ENCODE data around the gene RBM28. TPM values are rescaled to one million over a fixed set of nuclear protein-coding genes. Genes with fewer than 3 reads are reported as not detected.

The RBM28 gene
- polyA plus RNA-seq, 2 of the 4 experiments (the other 2 are of a cell fraction): 77.3 to 79.5 TPM

- CTCF ChIA-PET: interaction anchor here (0.6 to 13.5 kb wide), 32 partner anchors 9 to 1619 kb away, joined by 3 to 800 read pairs (median 5); partner anchors contain the start of gene PRRT4
- POLR2A ChIA-PET: interaction anchor here (0.9 to 1.3 kb wide), 2 partner anchors 41 to 62 kb away, joined by 3 to 13 read pairs; partner anchors contain the start of gene IMPDH1
- Histone ChIP-seq H3K9me3 (no peaks in the 10 kb centered on the region), H3K4me2 (no peak overlapping the region), H3K27ac (no peak overlapping the region), H3K4me1 (peaks cover 5% of the 10 kb centered on the region; the same call in 2 of the 3 replicates), H3K4me3 (no peak overlapping the region)
- 0% methylated on average over 2 of the region's 2 CpGs for WGBS (ENCODE audit: missing lambda C conversion rate)
- ATAC-seq: peak; percentile 66 to 77; a peak in 5 of 6 replicates
- TF ChIP-seq RAD21 (conservative IDR thresholded peaks at IDR 0.05 in 1 of 2, IDR thresholded peaks at IDR 0.05 in 1 of 2) (peak; percentile 87 to 94), CHD2 (IDR thresholded peaks at IDR 0.05; ENCODE audit: low read length, partially characterized antibody) (no peak), CTCF (IDR thresholded peaks at IDR 0.05) (peak; percentile 87), NR3C1 (IDR thresholded peaks at IDR 0.05) (no peak), BHLHE40 (IDR thresholded peaks at IDR 0.05; ENCODE audit: low read depth, low read length) (no peak), SMC3 (IDR thresholded peaks at IDR 0.05) (peak; percentile 65)
- no peak for FAIRE-seq
- peak; percentile 61 to 63 for DNase-seq (ENCODE audit: low read depth in 1 of 2, low spot score in 1 of 2)
Measured at GRCh38 chr7:128347647-128348097, 4.0 kb upstream of the RBM28 start.

GRCh38 chr7:128344431-128344774, 695 bp upstream of the RBM28 start:
- Histone ChIP-seq H3K4me1 (peaks cover 20% of the 10 kb centered on the region; the same call in 2 of the 3 replicates), H3K27ac (peak overlapping the region in 1 of 2 experiments; percentile 89; a peak in 3 of 6 replicates), H3K4me2 (peak overlapping the region; percentile 88), H3K4me3 (peak overlapping the region; percentile 94; the same call in 2 of the 3 replicates), H3K9me3 (no peaks in the 10 kb centered on the region)
- ChIA-PET CTCF (interaction anchor here (0.7 to 13.5 kb wide), 6 partner anchors 22 to 541 kb away, joined by 3 to 800 read pairs (median 8); no protein-coding TSS in a partner anchor), POLR2A (interaction anchor here (0.7 to 1.7 kb wide), 8 partner anchors 9 to 65 kb away, joined by 3 to 6 read pairs (median 3); partner anchors contain the start of gene IMPDH1)
- DNase-seq (ENCODE audit: low read depth in 1 of 2, low spot score in 1 of 2): no peak
- TF ChIP-seq HEYL (CRISPR knock-in tag; IDR thresholded peaks at IDR 0.05) (no peak), TFCP2L1 (CRISPR knock-in tag; IDR thresholded peaks at IDR 0.05) (no peak), EHMT2 (IDR thresholded peaks at IDR 0.05; ENCODE audit: low read depth) (no peak), CHD2 (IDR thresholded peaks at IDR 0.05; ENCODE audit: low read length, partially characterized antibody) (no peak), ATOH8 (CRISPR knock-in tag; IDR thresholded peaks at IDR 0.05; ENCODE audit: low read depth) (no peak), CTCF (IDR thresholded peaks at IDR 0.05) (no peak), EHF (CRISPR knock-in tag; IDR thresholded peaks at IDR 0.05) (no peak), ZFP36 (IDR thresholded peaks at IDR 0.05; ENCODE audit: borderline replicate concordance, partially characterized antibody) (no peak), RFX5 (IDR thresholded peaks at IDR 0.05) (no peak), PHF8 (IDR thresholded peaks at IDR 0.05; ENCODE audit: borderline replicate concordance, low read depth) (no peak)
- 74% methylated on average over 5 of the region's 5 CpGs for WGBS (ENCODE audit: missing lambda C conversion rate)
- no peak for ATAC-seq
- FAIRE-seq: no peak

GRCh38 chr7:128341733-128342132, 2.0 kb downstream of the RBM28 start:
- FAIRE-seq: no peak
- Histone ChIP-seq H3K4me2 (peak overlapping the region; percentile 99), H3K4me3 (no peak overlapping the region), H3K9me3 (no peaks in the 10 kb centered on the region), H3K4me1 (peaks cover 20% of the 10 kb centered on the region; the same call in 2 of the 3 replicates), H3K27ac (no peak overlapping the region)
- TF ChIP-seq EHMT2 (IDR thresholded peaks at IDR 0.05; ENCODE audit: low read depth) (no peak), CBX2 (IDR thresholded peaks at IDR 0.05; ENCODE audit: borderline replicate concordance, low read depth) (no peak), PBX3 (IDR thresholded peaks at IDR 0.05) (no peak)
- no peak for ATAC-seq
- ChIA-PET CTCF (interaction anchor here (0.8 to 13.5 kb wide), 3 partner anchors 9 to 45 kb away, joined by 3 to 800 read pairs (median 4); no protein-coding TSS in a partner anchor), POLR2A (no interaction called here)
- no peak for DNase-seq (ENCODE audit: low read depth in 1 of 2, low spot score in 1 of 2)
- WGBS (ENCODE audit: missing lambda C conversion rate): 85% methylated on average over 6 of the region's 6 CpGs

All from A549 (cell line).